ENCODE data around the gene SLC2A4. TPM values are rescaled to one million over a fixed set of nuclear protein-coding genes. Genes with fewer than 3 reads are reported as not detected.

Gene SLC2A4
- total RNA-seq, 1 experiment from 2014 or later = 0.06 TPM

- peak; percentile 100 for DNase-seq (ENCODE audit: low read depth)
These were observed 25.6 kb downstream of the SLC2A4 start, which contains the start of gene EIF5A for GRCh38 chr17:7306911-7307685. TSS of gene EIF5A (plus strand) at chr17:7307628. CDS start at chr17:7309636, 2,008 bp downstream.

GRCh38 chr17:7307686-7308624 lies 26.4 kb downstream of the SLC2A4 start:
- peak; percentile 53 for DNase-seq (ENCODE audit: low read depth)

GRCh38 chr17:7308625-7309433 lies 27.3 kb downstream of the SLC2A4 start:
- peak; percentile 86 for DNase-seq (ENCODE audit: low read depth)

GRCh38 chr17:7309628-7310027 lies 28.1 kb downstream of the SLC2A4 start:
- no peak for DNase-seq (ENCODE audit: low read depth)

- DNase-seq (ENCODE audit: low read depth) = no peak
These were observed 29.7 kb downstream of the SLC2A4 start for GRCh38 chr17:7311110-7311705.

GRCh38 chr17:7312432-7313087 lies 31.0 kb downstream of the SLC2A4 start:
- DNase-seq (ENCODE audit: low read depth) = no peak

DNA sequence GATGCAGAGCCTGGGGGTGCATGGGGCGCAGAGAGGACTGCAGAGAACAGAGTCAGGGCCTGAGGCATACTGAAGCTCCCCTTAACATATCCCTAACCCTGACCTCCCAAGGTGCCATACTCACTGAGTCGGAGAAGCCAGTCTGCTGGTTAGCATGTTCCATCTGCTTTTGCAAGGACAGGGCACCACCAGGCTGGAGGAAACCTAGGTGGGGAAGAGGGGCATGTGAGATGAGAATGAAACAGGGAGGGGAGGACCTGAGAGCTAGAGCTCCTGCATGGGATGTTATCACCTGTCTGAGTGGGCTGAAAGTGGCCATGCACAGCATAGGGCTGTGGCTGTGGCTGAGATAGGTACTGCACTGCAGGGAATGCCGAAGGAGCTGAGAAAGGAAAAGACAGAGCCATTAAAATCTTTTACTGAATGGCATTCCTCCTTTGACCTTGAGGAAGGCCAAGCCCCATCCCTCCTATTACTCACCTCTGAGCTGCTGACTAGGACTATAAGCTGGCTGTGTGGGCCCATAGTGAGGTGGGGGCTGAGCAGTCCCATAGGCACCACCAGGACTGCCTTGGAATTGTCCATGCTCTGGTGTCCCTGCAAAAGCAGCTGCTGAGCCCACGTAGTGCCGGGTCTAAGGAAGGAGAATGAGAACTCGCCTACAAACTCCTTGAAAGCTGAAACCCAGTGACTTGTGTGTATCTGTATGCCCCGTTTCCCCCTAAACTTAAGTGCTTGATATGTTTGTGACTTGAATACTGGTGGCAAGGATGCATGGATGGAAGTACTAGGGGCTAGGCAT lies 31.8 kb downstream of the SLC2A4 start:
- peak; percentile 35 for DNase-seq (ENCODE audit: low read depth)

DNA sequence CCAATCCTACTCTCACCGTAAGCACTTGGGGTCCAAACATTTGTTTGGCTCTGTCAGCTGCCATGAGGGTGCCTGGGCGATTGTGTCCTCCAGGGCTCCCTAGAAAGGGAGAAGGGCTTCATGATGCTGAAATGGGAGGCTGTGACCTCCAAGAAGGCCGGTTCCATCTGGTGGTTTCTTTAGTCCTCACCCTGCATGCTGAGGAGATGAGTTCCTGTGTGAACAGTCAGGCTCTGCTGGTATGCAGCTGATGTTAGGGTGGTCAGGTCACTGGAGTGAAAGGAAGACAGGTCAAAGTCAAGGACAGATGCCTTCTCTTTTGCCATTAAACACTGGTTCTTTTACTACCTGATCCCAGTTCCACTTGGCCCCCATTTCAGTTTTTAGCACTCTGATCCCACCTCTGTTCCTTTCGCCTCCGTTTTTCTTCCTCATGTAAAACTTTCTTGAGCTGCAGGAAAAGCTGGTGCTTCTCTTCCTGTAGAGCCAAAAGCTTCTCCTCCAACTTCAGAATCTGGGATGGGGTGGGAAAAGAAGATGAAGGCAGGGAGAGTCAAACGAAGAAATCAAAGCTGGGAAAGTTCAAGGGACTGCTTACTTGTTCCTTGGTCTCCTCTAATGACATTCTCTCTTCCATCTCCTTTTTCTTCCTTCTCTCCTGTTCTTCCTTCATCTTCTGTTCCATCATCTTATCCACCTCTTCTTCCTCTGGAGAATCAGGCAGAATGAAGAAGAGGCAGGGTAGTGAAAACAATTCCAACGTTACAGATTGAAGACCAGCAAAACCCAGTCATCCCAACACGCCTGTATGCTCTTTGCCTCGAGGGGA lies 32.6 kb downstream of the SLC2A4 start:
- DNase-seq (ENCODE audit: low read depth) = peak; percentile 33

- DNase-seq (ENCODE audit: low read depth) = peak; percentile 95
These were observed 33.4 kb downstream of the SLC2A4 start, which contains the start of gene GPS2 for GRCh38 chr17:7314719-7315569. TSS of gene GPS2 (minus strand) at chr17:7315360. CDS start at chr17:7315052, 308 bp downstream.

DNA sequence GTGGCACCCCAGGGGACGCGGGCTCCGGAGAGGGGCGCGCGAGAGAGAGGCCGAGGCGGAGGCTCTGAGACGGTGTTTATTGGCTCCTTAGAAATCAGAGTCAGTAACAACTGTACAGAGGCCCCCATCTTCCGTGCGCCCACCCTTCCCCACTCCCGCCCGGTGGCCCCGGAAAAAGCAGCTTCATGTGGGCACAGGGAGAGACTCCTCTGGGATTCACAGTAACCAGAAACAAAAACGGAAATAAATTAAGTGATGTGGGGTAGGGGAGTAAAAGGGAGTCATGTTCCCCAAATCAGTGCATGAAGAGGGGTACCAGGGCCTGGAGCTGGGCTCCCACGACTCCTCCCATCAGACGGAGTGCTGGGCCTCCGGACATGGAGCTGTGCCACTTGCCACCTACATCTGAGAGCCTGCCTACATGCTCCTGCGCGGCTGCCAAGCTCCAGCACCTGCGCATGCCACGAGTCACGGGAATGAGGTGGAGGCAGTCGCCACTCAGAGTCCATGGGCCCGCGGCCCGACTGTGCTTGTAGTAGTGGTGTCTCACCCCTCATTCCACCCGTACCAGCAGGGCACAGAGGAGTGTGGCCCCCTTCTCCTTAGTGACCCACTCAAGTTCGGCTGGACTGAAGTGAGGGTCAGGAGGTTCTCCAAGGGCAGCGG lies 34.2 kb downstream of the SLC2A4 start:
- DNase-seq (ENCODE audit: low read depth) = no peak

- DNase-seq (ENCODE audit: low read depth) = no peak
These were observed 35.8 kb downstream of the SLC2A4 start for GRCh38 chr17:7317161-7317803.

DNA sequence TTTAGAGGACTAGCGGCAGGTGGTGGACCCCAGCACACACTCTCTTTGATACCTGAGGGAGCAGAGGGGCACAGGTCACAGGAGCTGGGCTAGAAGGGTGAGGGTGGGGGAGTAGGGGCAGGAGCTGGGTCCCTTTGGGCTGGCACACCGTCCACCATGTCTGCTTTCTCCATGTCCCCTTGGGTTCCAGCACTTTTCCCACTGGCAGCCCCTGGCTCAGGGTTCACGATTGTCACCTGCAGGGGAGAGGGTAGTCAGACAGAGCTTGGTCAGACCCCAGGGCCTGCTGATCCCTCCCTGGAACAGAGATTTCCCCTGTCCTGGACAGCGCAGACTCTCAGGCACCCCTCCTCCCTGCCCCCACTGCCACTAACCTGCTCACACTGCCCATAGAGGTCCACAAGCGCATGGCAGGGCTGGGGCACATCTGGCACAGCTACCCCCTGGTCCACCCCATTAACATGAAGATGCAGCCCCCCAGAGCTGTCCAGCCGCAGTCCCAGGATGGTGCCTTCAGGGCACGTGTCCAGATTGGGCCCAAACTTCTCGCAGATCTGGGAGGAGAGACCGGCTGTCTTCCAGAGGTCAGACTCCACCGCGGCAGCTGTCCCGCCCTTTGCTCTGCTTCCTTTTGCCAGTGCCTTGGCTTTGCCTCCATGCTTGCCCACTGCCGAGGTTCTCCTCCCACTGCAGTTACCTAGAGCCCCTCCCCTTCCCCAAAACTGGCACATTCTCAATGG lies 36.8 kb downstream of the SLC2A4 start:
- DNase-seq (ENCODE audit: low read depth) = no peak

DNA sequence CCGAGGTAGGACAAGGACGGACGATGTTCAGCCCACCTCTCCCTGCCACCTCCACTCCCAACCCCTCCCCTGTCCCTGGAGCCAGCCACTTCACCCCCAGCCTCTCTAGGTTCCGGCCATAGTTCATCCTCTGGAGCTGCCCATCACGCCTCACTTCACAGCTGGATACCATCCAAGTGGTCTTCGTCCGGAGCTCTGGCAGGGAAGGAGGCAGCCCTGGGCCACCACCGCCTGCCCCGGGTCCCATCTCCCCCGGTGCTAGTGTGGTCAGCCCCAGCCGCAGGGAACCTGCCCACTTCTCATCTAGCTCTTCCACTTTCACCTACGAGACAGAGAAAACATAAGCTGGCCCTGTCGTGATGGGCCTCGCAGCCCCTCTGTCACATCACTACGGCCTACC lies 39.9 kb downstream of the SLC2A4 start:
- DNase-seq (ENCODE audit: low read depth) = no peak

- DNase-seq (ENCODE audit: low read depth) = no peak
These were observed 41.1 kb downstream of the SLC2A4 start for GRCh38 chr17:7322520-7323194.

GRCh38 chr17:7323731-7324437 lies 42.4 kb downstream of the SLC2A4 start:
- DNase-seq (ENCODE audit: low read depth) = peak; percentile 53

Measured in Daoy (cell line).